ENCODE results near the gene PHLDB2. TPM values are rescaled to one million over a fixed set of nuclear protein-coding genes. Genes with fewer than 3 reads are reported as not detected.

Gene PHLDB2
- polyA plus RNA-seq, 2 of the 4 experiments (the other 2 are of a cell fraction), result 39.5 to 50.6 TPM

DNA sequence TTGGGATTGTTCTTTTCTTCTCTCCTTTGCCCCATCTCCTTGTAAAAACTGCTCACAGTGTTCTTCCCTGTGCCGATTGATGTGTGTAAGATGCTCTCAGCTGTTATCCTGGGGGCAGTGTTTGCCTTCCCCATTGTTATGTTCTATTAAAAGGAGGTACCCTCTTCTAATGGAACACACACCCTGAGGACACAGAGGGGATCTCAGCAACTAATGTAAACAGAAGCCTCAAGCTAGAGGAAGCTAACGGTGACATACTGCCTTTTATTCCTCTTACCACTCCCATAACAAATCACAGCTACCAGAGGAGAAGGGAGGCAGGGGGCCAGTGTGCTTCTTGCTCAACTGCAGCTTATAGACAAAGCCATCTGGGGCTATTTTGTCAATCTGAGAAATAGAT lies 141.9 kb downstream of the PHLDB2 start:
- H3K4me2 ChIP-seq, result no peak overlapping the region
- 72% methylated on average over 2 of the region's 2 CpGs for WGBS (ENCODE audit: missing lambda C conversion rate)
- H3K4me3 ChIP-seq, result no peak overlapping the region
- no peak overlapping the region for H3K27ac ChIP-seq
- no peak for ATAC-seq
- CTCF ChIA-PET, result interaction anchor here (1.0 to 6.6 kb wide), 5 partner anchors 10 to 42 kb away, joined by 3 to 81 read pairs (median 6); partner anchors contain the start of gene ABHD10
- H3K9me3 ChIP-seq, result no peaks in the 10 kb centered on the region
- POLR2A ChIA-PET, result no interaction called here
- FAIRE-seq, result no peak
- DNase-seq (ENCODE audit: low read depth in 1 of 2, low spot score in 1 of 2), result no peak
- H3K4me1 ChIP-seq, result no peaks in the 10 kb centered on the region; the same call in 2 of the 3 replicates
- TF ChIP-seq SMC3 (IDR thresholded peaks at IDR 0.05), result no peak
- TF ChIP-seq, protein P1, sequence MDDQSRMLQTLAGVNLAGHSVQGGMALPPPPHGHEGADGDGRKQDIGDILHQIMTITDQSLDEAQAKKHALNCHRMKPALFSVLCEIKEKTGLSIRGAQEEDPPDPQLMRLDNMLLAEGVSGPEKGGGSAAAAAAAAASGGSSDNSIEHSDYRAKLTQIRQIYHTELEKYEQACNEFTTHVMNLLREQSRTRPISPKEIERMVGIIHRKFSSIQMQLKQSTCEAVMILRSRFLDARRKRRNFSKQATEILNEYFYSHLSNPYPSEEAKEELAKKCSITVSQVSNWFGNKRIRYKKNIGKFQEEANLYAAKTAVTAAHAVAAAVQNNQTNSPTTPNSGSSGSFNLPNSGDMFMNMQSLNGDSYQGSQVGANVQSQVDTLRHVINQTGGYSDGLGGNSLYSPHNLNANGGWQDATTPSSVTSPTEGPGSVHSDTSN (IDR thresholded peaks at IDR 0.05), result no peak
- TF ChIP-seq TFCP2L1 (CRISPR knock-in tag; IDR thresholded peaks at IDR 0.05), result no peak
- TF ChIP-seq CBX8 (IDR thresholded peaks at IDR 0.05), result no peak
- TF ChIP-seq ESRRA (IDR thresholded peaks at IDR 0.05; ENCODE audit: borderline replicate concordance, low read length), result no peak
- TF ChIP-seq HOXA7 (CRISPR knock-in tag; IDR thresholded peaks at IDR 0.05), result no peak
- TF ChIP-seq ZSCAN20 (CRISPR knock-in tag; IDR thresholded peaks at IDR 0.05), result no peak
- TF ChIP-seq SREBF2 (IDR thresholded peaks at IDR 0.05), result no peak
- TF ChIP-seq, protein P2, sequence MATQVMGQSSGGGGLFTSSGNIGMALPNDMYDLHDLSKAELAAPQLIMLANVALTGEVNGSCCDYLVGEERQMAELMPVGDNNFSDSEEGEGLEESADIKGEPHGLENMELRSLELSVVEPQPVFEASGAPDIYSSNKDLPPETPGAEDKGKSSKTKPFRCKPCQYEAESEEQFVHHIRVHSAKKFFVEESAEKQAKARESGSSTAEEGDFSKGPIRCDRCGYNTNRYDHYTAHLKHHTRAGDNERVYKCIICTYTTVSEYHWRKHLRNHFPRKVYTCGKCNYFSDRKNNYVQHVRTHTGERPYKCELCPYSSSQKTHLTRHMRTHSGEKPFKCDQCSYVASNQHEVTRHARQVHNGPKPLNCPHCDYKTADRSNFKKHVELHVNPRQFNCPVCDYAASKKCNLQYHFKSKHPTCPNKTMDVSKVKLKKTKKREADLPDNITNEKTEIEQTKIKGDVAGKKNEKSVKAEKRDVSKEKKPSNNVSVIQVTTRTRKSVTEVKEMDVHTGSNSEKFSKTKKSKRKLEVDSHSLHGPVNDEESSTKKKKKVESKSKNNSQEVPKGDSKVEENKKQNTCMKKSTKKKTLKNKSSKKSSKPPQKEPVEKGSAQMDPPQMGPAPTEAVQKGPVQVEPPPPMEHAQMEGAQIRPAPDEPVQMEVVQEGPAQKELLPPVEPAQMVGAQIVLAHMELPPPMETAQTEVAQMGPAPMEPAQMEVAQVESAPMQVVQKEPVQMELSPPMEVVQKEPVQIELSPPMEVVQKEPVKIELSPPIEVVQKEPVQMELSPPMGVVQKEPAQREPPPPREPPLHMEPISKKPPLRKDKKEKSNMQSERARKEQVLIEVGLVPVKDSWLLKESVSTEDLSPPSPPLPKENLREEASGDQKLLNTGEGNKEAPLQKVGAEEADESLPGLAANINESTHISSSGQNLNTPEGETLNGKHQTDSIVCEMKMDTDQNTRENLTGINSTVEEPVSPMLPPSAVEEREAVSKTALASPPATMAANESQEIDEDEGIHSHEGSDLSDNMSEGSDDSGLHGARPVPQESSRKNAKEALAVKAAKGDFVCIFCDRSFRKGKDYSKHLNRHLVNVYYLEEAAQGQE (IDR thresholded peaks at IDR 0.05), result no peak
- no peak for TF ChIP-seq CBX2 (IDR thresholded peaks at IDR 0.05; ENCODE audit: borderline replicate concordance, low read depth)
- TF ChIP-seq JUN (IDR thresholded peaks at IDR 0.05), result no peak

DNA sequence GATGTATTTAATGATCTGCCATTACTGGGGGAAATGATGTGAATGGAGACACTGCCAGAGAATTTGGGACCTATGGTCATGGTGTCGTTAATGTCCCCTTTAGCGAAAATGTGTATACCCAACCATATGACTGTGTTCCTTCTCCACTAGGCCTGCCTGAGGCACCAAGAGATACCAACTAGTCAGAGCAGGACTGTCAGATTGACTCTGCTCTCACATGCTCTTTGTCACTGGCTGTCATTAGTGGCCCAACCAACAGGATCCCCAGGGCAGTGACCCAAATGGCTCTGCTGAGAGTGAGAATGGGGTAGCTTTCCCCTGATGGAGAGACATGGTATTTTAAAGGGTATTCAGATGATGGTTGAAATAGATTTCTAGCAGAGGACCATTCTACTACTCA lies 142.5 kb downstream of the PHLDB2 start:
- H3K4me1 ChIP-seq, result no peaks in the 10 kb centered on the region; the same call in 2 of the 3 replicates
- H3K9me3 ChIP-seq, result no peaks in the 10 kb centered on the region
- CTCF ChIA-PET, result interaction anchor here (1.0 to 6.6 kb wide), 6 partner anchors 9 to 283 kb away, joined by 3 to 81 read pairs (median 5); partner anchors contain the start of gene ABHD10
- ATAC-seq (no peak), FAIRE-seq (no peak), DNase-seq (ENCODE audit: low read depth in 1 of 2, low spot score in 1 of 2) (no peak)
- no peak overlapping the region for H3K27ac ChIP-seq
- H3K4me2 ChIP-seq, result no peak overlapping the region
- TF ChIP-seq, protein P3, sequence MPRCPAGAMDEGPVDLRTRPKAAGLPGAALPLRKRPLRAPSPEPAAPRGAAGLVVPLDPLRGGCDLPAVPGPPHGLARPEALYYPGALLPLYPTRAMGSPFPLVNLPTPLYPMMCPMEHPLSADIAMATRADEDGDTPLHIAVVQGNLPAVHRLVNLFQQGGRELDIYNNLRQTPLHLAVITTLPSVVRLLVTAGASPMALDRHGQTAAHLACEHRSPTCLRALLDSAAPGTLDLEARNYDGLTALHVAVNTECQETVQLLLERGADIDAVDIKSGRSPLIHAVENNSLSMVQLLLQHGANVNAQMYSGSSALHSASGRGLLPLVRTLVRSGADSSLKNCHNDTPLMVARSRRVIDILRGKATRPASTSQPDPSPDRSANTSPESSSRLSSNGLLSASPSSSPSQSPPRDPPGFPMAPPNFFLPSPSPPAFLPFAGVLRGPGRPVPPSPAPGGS (IDR thresholded peaks at IDR 0.05), result no peak
- TF ChIP-seq, protein P4, sequence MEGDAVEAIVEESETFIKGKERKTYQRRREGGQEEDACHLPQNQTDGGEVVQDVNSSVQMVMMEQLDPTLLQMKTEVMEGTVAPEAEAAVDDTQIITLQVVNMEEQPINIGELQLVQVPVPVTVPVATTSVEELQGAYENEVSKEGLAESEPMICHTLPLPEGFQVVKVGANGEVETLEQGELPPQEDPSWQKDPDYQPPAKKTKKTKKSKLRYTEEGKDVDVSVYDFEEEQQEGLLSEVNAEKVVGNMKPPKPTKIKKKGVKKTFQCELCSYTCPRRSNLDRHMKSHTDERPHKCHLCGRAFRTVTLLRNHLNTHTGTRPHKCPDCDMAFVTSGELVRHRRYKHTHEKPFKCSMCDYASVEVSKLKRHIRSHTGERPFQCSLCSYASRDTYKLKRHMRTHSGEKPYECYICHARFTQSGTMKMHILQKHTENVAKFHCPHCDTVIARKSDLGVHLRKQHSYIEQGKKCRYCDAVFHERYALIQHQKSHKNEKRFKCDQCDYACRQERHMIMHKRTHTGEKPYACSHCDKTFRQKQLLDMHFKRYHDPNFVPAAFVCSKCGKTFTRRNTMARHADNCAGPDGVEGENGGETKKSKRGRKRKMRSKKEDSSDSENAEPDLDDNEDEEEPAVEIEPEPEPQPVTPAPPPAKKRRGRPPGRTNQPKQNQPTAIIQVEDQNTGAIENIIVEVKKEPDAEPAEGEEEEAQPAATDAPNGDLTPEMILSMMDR (IDR thresholded peaks at IDR 0.05), result no peak
- TF ChIP-seq POLR2AphosphoS2 (conservative IDR thresholded peaks at IDR 0.05; ENCODE audit: low read length) (no peak), JUN (IDR thresholded peaks at IDR 0.05) (no peak), CEBPB (IDR thresholded peaks at IDR 0.05) (no peak), HDAC2 (IDR thresholded peaks at IDR 0.05) (no peak), CHD2 (IDR thresholded peaks at IDR 0.05; ENCODE audit: low read length, partially characterized antibody) (no peak), GATA3 (IDR thresholded peaks at IDR 0.05; ENCODE audit: borderline replicate concordance) (no peak), NPAS2 (CRISPR knock-in tag; IDR thresholded peaks at IDR 0.05; ENCODE audit: borderline replicate concordance) (no peak)
- TF ChIP-seq, protein P5, sequence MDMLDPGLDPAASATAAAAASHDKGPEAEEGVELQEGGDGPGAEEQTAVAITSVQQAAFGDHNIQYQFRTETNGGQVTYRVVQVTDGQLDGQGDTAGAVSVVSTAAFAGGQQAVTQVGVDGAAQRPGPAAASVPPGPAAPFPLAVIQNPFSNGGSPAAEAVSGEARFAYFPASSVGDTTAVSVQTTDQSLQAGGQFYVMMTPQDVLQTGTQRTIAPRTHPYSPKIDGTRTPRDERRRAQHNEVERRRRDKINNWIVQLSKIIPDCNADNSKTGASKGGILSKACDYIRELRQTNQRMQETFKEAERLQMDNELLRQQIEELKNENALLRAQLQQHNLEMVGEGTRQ (IDR thresholded peaks at IDR 0.05), result no peak
- WGBS (ENCODE audit: missing lambda C conversion rate), result 94% methylated on average over 2 of the region's 2 CpGs
- POLR2A ChIA-PET, result no interaction called here
- no peak overlapping the region for H3K4me3 ChIP-seq
